H1 (cell line): ENCODE results near the gene RSPH6A. TPM values are rescaled to one million over a fixed set of nuclear protein-coding genes. Genes with fewer than 3 reads are reported as not detected.

ENCODE experiments used
- CTCF ChIA-PET: fragments of 300-600 bp; sonication (Branson Sonifier 250); formaldehyde crosslinking; loops from one replicate; lab custom pipeline; 2021; ENCODE audit not compliant: partially characterized antibody; lab: Charles Lee
- POLR2A ChIA-PET: fragments of 300-600 bp; sonication (Branson Sonifier 250); formaldehyde crosslinking; loops from one replicate; lab custom pipeline; 2021; ENCODE audit warnings: inconsistent platforms; ENCODE audit not compliant: partially characterized antibody; lab: Charles Lee
- DNase-seq, 2 experiments: peaks; one replicate each; pipeline versions ENCODE4 v3.0.0 to v3.0.0-alpha.2; 2010 to 2022; ENCODE audit warnings: low spot score in 2 of 2, low read depth in 1 of 2, mixed read lengths in 1 of 2
- FAIRE-seq: peaks from 2 replicates; lab custom pipeline; 2011; peaks lifted over from hg19 to GRCh38; lab: Jason Lieb, UNC
- H2AFZ ChIP-seq: 2 replicates; pipeline ENCODE4 v1.8.1; 2012; ENCODE audit warnings: low read length, inconsistent platforms
- H2AK5ac ChIP-seq: 2 replicates; pipeline ENCODE4 v1.6.1; 2013; ENCODE audit warnings: low read depth, low read length
- H2BK120ac ChIP-seq: replicated peaks from 2 replicates; pipeline ENCODE3; 2013; ENCODE audit warnings: low read depth, low read length, inconsistent platforms
- H2BK12ac ChIP-seq: 2 replicates; pipeline ENCODE4 v1.6.1; 2013; ENCODE audit warnings: low read depth, low read length
- H2BK15ac ChIP-seq: 2 replicates; pipeline ENCODE4 v1.6.1; 2013; ENCODE audit warnings: low read length
- H2BK20ac ChIP-seq: 2 replicates; pipeline ENCODE4 v1.6.1; 2013; ENCODE audit warnings: low read length
- H2BK5ac ChIP-seq: 2 replicates; pipeline ENCODE4 v1.6.1; 2013; ENCODE audit warnings: low read depth, low read length
- H3K14ac ChIP-seq: 2 replicates; pipeline ENCODE4 v1.6.1; 2013; ENCODE audit warnings: inconsistent platforms; ENCODE audit not compliant: insufficient read length
- H3K18ac ChIP-seq: 2 replicates; pipeline ENCODE4 v1.6.1; 2013; ENCODE audit warnings: low read length; ENCODE audit errors: extremely low read depth
- H3K23ac ChIP-seq: 2 replicates; pipeline ENCODE4 v1.6.1; 2013; ENCODE audit warnings: inconsistent platforms; ENCODE audit not compliant: insufficient read length
- H3K23me2 ChIP-seq: 2 replicates; pipeline ENCODE4 v1.6.1; 2013; ENCODE audit warnings: low read depth, low read length
- H3K27ac ChIP-seq: 2 replicates; pipeline ENCODE4 v1.6.1; 2011; ENCODE audit warnings: low read depth, low read length, inconsistent platforms
- H3K27me3 ChIP-seq, 4 experiments: replicated peaks in 1 of 4; 1 replicate in 1 of 4; 2 replicates in 3 of 4; pipeline versions ENCODE4 v1.6.1 to v1.8.1; 2011 to 2013; ENCODE audit warnings: low read length in 3 of 4, mild to moderate bottlenecking in 3 of 4, inconsistent platforms in 2 of 4, mixed read lengths in 2 of 4, moderate library complexity in 1 of 4; ENCODE audit not compliant: control insufficient read depth in 3 of 4, insufficient read depth in 3 of 4; ENCODE audit errors: extremely low read depth in 1 of 4
- H3K36me3 ChIP-seq, 4 experiments: 2 replicates each; pipeline versions ENCODE4 v1.6.1 to v1.8.1; 2011 to 2013; ENCODE audit warnings: mild to moderate bottlenecking in 4 of 4, low read length in 3 of 4, moderate library complexity in 2 of 4, control low read depth in 1 of 4, inconsistent platforms in 1 of 4; ENCODE audit not compliant: insufficient read depth in 4 of 4, control insufficient read depth in 2 of 4
- H3K4ac ChIP-seq: replicated peaks from 2 replicates; pipeline ENCODE3; 2013; ENCODE audit warnings: low read length, low read depth, mixed read lengths, inconsistent platforms; ENCODE audit not compliant: insufficient read length
- H3K4me1 ChIP-seq, 4 experiments: replicated peaks in 1 of 4; 1 replicate in 1 of 4; 2 replicates in 3 of 4; pipeline versions ENCODE4 v1.6.1 to v1.8.1; 2011 to 2013; ENCODE audit warnings: low read length in 3 of 4, inconsistent platforms in 2 of 4, mixed read lengths in 1 of 4; ENCODE audit not compliant: insufficient read depth in 4 of 4, control insufficient read depth in 3 of 4
- H3K4me2 ChIP-seq, 2 experiments: 2 replicates each; pipeline versions ENCODE4 v1.6.1 to v1.8.1; 2011 to 2013; ENCODE audit warnings: low read depth in 2 of 2, low read length in 2 of 2, control low read depth in 1 of 2, inconsistent platforms in 1 of 2, mild to moderate bottlenecking in 1 of 2; ENCODE audit not compliant: insufficient read depth in 1 of 2
- H3K4me3 ChIP-seq, 4 experiments: fragments of 200-600, 300-600 bp in 1 of 4; sonication (generic), shearing (Covaris generic), sonication (Bioruptor Twin) in 1 of 4; 2 replicates each; pipeline versions ENCODE4 v1.5.1 to v1.8.1; 2011 to 2016; ENCODE audit warnings: low read length in 4 of 4, low read depth in 3 of 4, control low read depth in 2 of 4, inconsistent platforms in 2 of 4, mild to moderate bottlenecking in 2 of 4, mixed read lengths in 1 of 4, moderate library complexity in 1 of 4; ENCODE audit not compliant: insufficient read depth in 2 of 4; ENCODE audit errors: extremely low read depth in 1 of 4
- H3K56ac ChIP-seq: replicated peaks from 2 replicates; pipeline ENCODE3; 2013; ENCODE audit warnings: low read depth, mild to moderate bottlenecking, mixed read lengths, low read length, inconsistent platforms; ENCODE audit not compliant: insufficient read length
- H3K79me1 ChIP-seq: 2 replicates; pipeline ENCODE4 v1.6.1; 2013; ENCODE audit warnings: low read depth, low read length, control low read depth
- H3K79me2 ChIP-seq, 2 experiments: 2 replicates each; pipeline versions ENCODE4 v1.6.1 to v1.8.1; 2012 to 2013; ENCODE audit warnings: low read length in 2 of 2, mild to moderate bottlenecking in 2 of 2, inconsistent platforms in 1 of 2; ENCODE audit not compliant: insufficient read depth in 2 of 2, control insufficient read depth in 1 of 2
- H3K9ac ChIP-seq, 4 experiments: replicated peaks in 1 of 4; 1 replicate in 1 of 4; 2 replicates in 3 of 4; pipeline versions ENCODE4 v1.6.1 to v1.8.1; 2011 to 2013; ENCODE audit warnings: low read depth in 3 of 4, low read length in 3 of 4, control low read depth in 2 of 4, mild to moderate bottlenecking in 2 of 4, moderate library complexity in 2 of 4, inconsistent platforms in 1 of 4; ENCODE audit errors: extremely low read depth in 1 of 4
- H3K9me3 ChIP-seq, 2 experiments: 2 replicates each; pipeline versions ENCODE4 v1.6.1 to v1.8.1; 2012 to 2013; ENCODE audit warnings: mild to moderate bottlenecking in 2 of 2, moderate library complexity in 2 of 2, control low read depth in 1 of 2, inconsistent platforms in 1 of 2, low read depth in 1 of 2, low read length in 1 of 2, mixed read lengths in 1 of 2; ENCODE audit not compliant: insufficient read depth in 2 of 2
- H4K20me1 ChIP-seq, 2 experiments: replicated peaks in 1 of 2; 2 replicates each; pipeline versions ENCODE3 to v1.8.1; 2011 to 2013; ENCODE audit warnings: inconsistent platforms in 2 of 2, low read length in 2 of 2, mild to moderate bottlenecking in 1 of 2; ENCODE audit not compliant: insufficient read depth in 2 of 2, control insufficient read depth in 1 of 2
- H4K5ac ChIP-seq: 2 replicates; pipeline ENCODE4 v1.6.1; 2013; ENCODE audit warnings: low read length, low read depth, mixed read lengths, inconsistent platforms; ENCODE audit not compliant: insufficient read length
- H4K8ac ChIP-seq: 2 replicates; pipeline ENCODE4 v1.8.0; 2013; ENCODE audit warnings: mild to moderate bottlenecking, moderate library complexity, low read length, inconsistent platforms; ENCODE audit not compliant: insufficient read depth; ENCODE audit errors: extremely low read depth
- H4K91ac ChIP-seq: replicated peaks from 2 replicates; pipeline ENCODE3; 2013; ENCODE audit warnings: low read length, mixed read lengths, inconsistent platforms; ENCODE audit not compliant: insufficient read length
- CHD1 ChIP-seq: IDR thresholded peaks from 2 replicates; pipeline ENCODE4 v1.6.1; 2012; ENCODE audit warnings: low read depth, low read length, improper control_type of control experiment
- EP300 ChIP-seq, 2 experiments: IDR thresholded peaks; 1 replicate in 1 of 2; 2 replicates in 1 of 2; pipeline ENCODE4 v1.6.1; 2011 to 2012; ENCODE audit warnings: low read depth in 2 of 2, low read length in 2 of 2, mild to moderate bottlenecking in 2 of 2, borderline replicate concordance in 1 of 2, inconsistent platforms in 1 of 2, moderate library complexity in 1 of 2
- NANOG ChIP-seq: IDR thresholded peaks from 2 replicates; pipeline ENCODE4 v1.6.1; 2011; ENCODE audit warnings: low read length, low read depth, mild to moderate bottlenecking, inconsistent platforms; ENCODE audit not compliant: insufficient read depth, poor library complexity, severe bottlenecking
- POLR2AphosphoS5 ChIP-seq: IDR thresholded peaks from 2 replicates; pipeline ENCODE4 v1.6.1; 2011; ENCODE audit warnings: low read depth, low read length
- POU5F1 ChIP-seq: IDR thresholded peaks from 2 replicates; pipeline ENCODE4 v1.6.1; 2011; ENCODE audit warnings: low read depth, mild to moderate bottlenecking, low read length, moderate library complexity
- SP1 ChIP-seq: IDR thresholded peaks from 2 replicates; pipeline ENCODE4 v1.6.1; 2011; ENCODE audit warnings: low read depth, low read length
- SRF ChIP-seq: IDR thresholded peaks from 2 replicates; pipeline ENCODE4 v1.6.1; 2011; ENCODE audit warnings: mild to moderate bottlenecking, low read depth, low read length, moderate library complexity
- SUZ12 ChIP-seq: fragments of 200-600 bp; sonication (generic); IDR thresholded peaks from 2 replicates; pipeline ENCODE4 v1.6.1; 2012; ENCODE audit warnings: mild to moderate bottlenecking, inconsistent platforms, low read length, moderate library complexity, mixed read lengths
- TCF12 ChIP-seq: IDR thresholded peaks from 2 replicates; pipeline ENCODE4 v1.6.1; 2011; ENCODE audit warnings: low read depth, mild to moderate bottlenecking, low read length
- YY1 ChIP-seq: IDR thresholded peaks from 2 replicates; pipeline ENCODE4 v1.6.1; 2011; ENCODE audit warnings: low read depth, mild to moderate bottlenecking, low read length
- WGBS, 2 experiments: shearing (Covaris generic) in 1 of 2; methylation state at CpG; one replicate each; pipeline versions ENCODE4 v1.1.6 to v1.1.7; 2013 to 2015; ENCODE audit warnings: low lambda C conversion rate in 2 of 2, mixed read lengths in 2 of 2, inconsistent platforms in 1 of 2, low coverage in 1 of 2, missing lambda C conversion rate in 1 of 2; ENCODE audit not compliant: insufficient replicate concordance in 2 of 2, insufficient coverage in 1 of 2, insufficient read length in 1 of 2; ENCODE audit errors: extremely low coverage in 1 of 2, missing lambda C conversion rate in 1 of 2; 5-methylcytosine and 5-hydroxymethylcytosine counted together
- polyA plus RNA-seq, 7 experiments: library from polyadenylated mRNA; depleted of rRNA in 3 of 7; stranded (reverse) in 5 of 7; unstranded in 2 of 7; fragments of >200 nt in 5 of 7; fragments of 200-250 nt in 2 of 7; gene quantifications; 1 replicate in 5 of 7; 2 replicates in 1 of 7; 4 replicates in 1 of 7; pipeline versions ENCODE4 v1.2.1 to v1.2.3, GENCODE V29; 2011 to 2013; ENCODE audit warnings: missing spikeins in 2 of 7, mixed read lengths in 2 of 7
- total RNA-seq: library from RNA; stranded (reverse); fragmentation: NEBNext Ultra II Directional; extraction: Animal tissue kit (Norgen Biotek cat#: 25700); gene quantifications from 2 replicates; pipeline ENCODE4 v1.2.1, GENCODE V29; 2021
- TF ChIP-seq, protein P1 (sequence below): IDR thresholded peaks from 2 replicates; pipeline ENCODE4 v1.6.1; 2011; ENCODE audit warnings: low read length, improper control_type of control experiment
- TF ChIP-seq, protein P2 (sequence below): IDR thresholded peaks from 2 replicates; pipeline ENCODE4 v1.6.1; 2012; ENCODE audit warnings: inconsistent platforms
- TF ChIP-seq, protein P3 (sequence below): IDR thresholded peaks from 2 replicates; pipeline ENCODE4 v1.6.1; 2011; ENCODE audit warnings: low read depth, mild to moderate bottlenecking, low read length; ENCODE audit not compliant: insufficient read depth

Gene RSPH6A
- total and polyA plus RNA-seq, 2 of the 8 experiments (the other 6 are each of a cell fraction or from before 2014, with no cell fraction given): 0.05 to 0.19 TPM

DNA sequence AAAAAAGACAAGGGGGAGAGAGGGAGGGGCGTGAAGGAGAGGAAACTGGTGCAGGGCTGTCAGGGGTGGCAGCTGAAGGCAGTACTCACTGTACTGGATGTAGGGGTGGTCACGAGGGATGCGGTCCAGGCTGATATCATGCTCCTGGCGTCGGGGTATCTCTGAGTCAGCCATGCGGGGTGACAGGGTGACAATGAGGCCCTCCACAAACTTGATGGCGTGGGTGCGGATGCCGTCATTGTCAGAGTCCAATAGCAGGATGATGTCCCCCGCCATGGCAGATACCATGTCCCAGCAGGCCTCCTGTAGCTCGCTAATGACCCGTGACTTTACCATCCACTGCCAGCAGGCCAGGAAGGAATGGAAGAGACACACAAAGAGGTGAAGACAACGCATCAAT, 32.6 kb upstream of the RSPH6A start:
- no peak overlapping the region for H4K8ac ChIP-seq
- no peak overlapping the region for H3K14ac ChIP-seq
- H3K4me1 ChIP-seq: no peaks in the 10 kb centered on the region
- no peaks in the 10 kb centered on the region for H3K79me2 ChIP-seq
- FAIRE-seq (no peak), DNase-seq (no peak)
- no peaks in the 10 kb centered on the region for H3K23me2 ChIP-seq
- no peak overlapping the region for H2BK5ac ChIP-seq
- H2AFZ ChIP-seq: no peak overlapping the region
- no peak overlapping the region for H3K18ac ChIP-seq
- no peak overlapping the region for H3K23ac ChIP-seq
- H3K27ac ChIP-seq: no peak overlapping the region
- no peak overlapping the region for H2BK120ac ChIP-seq
- H2BK12ac ChIP-seq: no peak overlapping the region
- no peak overlapping the region for H3K4me2 ChIP-seq
- H2BK20ac ChIP-seq: no peak overlapping the region
- H3K27me3 ChIP-seq: no peaks in the 10 kb centered on the region; a peak in 1 of 7 replicates
- no peaks in the 10 kb centered on the region for H3K9me3 ChIP-seq
- POLR2A ChIA-PET: interaction anchor here (1.0 to 1.4 kb wide), 2 partner anchors 9 to 27 kb away, joined by 4 to 5 read pairs; no protein-coding TSS in a partner anchor
- no peak overlapping the region for H3K9ac ChIP-seq
- no peak overlapping the region for H3K4ac ChIP-seq
- 91% methylated on average over 13 of the region's 13 CpGs; no CpG with 5 or more reads in 1 of the 2 experiments for WGBS, 2 experiments
- H4K5ac ChIP-seq: no peak overlapping the region
- no peak overlapping the region for H2BK15ac ChIP-seq
- H4K91ac ChIP-seq: no peak overlapping the region
- no peak overlapping the region for H3K4me3 ChIP-seq
- H3K56ac ChIP-seq: no peak overlapping the region
- CTCF ChIA-PET: interaction anchor here (0.5 to 2.1 kb wide), 5 partner anchors 11 to 855 kb away, joined by 3 to 9 read pairs (median 6); no protein-coding TSS in a partner anchor
- peaks cover 38 to 79% (median 62%) of the 10 kb centered on the region in 4 experiments for H3K36me3 ChIP-seq
- no peak overlapping the region for H2AK5ac ChIP-seq
- H3K79me1 ChIP-seq: no peaks in the 10 kb centered on the region
- H4K20me1 ChIP-seq: peaks cover 3 to 17% of the 10 kb centered on the region in 2 experiments
- TF ChIP-seq YY1: no peak
- TF ChIP-seq, protein P1, sequence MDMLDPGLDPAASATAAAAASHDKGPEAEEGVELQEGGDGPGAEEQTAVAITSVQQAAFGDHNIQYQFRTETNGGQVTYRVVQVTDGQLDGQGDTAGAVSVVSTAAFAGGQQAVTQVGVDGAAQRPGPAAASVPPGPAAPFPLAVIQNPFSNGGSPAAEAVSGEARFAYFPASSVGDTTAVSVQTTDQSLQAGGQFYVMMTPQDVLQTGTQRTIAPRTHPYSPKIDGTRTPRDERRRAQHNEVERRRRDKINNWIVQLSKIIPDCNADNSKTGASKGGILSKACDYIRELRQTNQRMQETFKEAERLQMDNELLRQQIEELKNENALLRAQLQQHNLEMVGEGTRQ: no peak
- TF ChIP-seq NANOG: no peak
- TF ChIP-seq POU5F1: no peak
- no peak for TF ChIP-seq SP1
- no peak for TF ChIP-seq CHD1
- TF ChIP-seq SRF: no peak
- TF ChIP-seq SUZ12: no peak
- no peak for TF ChIP-seq EP300 (IDR thresholded peaks at IDR 0.05; ENCODE audit: borderline replicate concordance in 1 of 2, low read depth in 2 of 2, low read length in 2 of 2)
- no peak for TF ChIP-seq POLR2AphosphoS5
- TF ChIP-seq, protein P2, sequence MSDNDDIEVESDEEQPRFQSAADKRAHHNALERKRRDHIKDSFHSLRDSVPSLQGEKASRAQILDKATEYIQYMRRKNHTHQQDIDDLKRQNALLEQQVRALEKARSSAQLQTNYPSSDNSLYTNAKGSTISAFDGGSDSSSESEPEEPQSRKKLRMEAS: no peak
- TF ChIP-seq, protein P3, sequence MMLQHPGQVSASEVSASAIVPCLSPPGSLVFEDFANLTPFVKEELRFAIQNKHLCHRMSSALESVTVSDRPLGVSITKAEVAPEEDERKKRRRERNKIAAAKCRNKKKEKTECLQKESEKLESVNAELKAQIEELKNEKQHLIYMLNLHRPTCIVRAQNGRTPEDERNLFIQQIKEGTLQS: no peak
- TF ChIP-seq TCF12: no peak
